ENCODE measurements around the gene DLX2. TPM values are rescaled to one million over a fixed set of nuclear protein-coding genes. Genes with fewer than 3 reads are reported as not detected.

DLX2 gene
- total and polyA plus RNA-seq, 2 of the 13 experiments (the other 11 are each of a cell fraction or from before 2014, with no cell fraction given) = 0.07 to 0.15 TPM

DNA sequence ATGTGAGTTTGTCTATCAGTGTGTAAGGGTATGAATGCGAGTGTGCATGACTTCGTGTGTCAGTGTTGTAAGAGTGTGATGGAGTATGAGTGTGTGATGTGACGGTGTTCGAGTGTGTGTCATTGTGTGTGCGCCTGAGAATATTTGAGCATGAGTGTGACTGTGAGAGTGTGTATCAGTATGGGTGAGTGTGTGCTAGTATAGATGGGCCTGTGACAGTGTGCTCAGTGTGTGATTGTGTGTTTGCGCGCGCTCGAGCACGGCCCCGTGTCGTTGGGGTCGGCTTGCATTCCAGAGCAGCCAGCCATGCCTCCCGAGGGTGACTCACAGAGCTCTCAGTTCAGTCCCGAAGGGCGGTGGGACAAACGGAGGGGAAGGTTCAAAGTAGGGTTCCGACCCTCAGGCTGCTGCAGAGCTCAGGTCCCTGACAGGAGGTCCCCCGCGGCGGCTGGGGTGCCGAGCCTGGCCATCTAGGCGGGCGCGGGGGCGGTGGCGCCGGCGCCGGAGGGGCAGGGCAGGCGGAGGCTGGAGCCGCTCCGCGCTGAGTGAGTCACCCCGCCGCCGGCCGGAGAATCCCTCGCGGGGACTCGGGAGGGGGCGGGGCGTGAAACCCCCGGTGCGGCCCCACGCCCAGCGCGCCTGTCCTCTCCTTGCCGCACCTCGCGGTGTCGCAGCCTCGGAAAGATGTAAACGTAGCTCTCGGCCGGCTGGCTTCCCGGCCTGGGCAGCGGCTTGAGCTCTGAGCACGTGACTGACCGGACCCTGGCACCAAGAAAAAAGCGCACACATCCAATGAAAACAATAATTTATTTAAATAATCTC lies 3.8 kb downstream of the DLX2 start (continued):
- 0 out of 2 replicates have a peak, but pooled peaks have one; percentile 72 for TF ChIP-seq ZNF713 (CRISPR knock-in tag; IDR thresholded peaks at IDR 0.05)
- TF ChIP-seq GATAD2A (CRISPR knock-in tag; IDR thresholded peaks at IDR 0.05) = peak; percentile 67
- TF ChIP-seq, protein P1, sequence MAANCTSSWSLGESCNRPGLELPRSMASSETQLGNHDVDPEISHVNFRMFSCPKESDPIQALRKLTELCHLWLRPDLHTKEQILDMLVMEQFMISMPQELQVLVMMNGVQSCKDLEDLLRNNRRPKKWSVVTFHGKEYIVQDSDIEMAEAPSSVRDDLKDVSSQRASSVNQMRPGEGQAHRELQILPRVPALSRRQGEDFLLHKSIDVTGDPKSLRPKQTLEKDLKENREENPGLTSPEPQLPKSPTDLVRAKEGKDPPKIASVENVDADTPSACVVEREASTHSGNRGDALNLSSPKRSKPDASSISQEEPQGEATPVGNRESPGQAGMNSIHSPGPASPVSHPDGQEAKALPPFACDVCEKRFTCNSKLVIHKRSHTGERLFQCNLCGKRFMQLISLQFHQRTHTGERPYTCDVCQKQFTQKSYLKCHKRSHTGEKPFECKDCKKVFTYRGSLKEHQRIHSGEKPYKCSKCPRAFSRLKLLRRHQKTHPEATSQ (CRISPR knock-in tag; IDR thresholded peaks at IDR 0.05; ENCODE audit: borderline replicate concordance) = 0 out of 2 replicates have a peak, but pooled peaks have one; percentile 44
- TF ChIP-seq ZBTB25 (CRISPR knock-in tag; IDR thresholded peaks at IDR 0.05) = peak; percentile 24; the same call in 1 of the 2 replicates
- TF ChIP-seq AHR (CRISPR knock-in tag; IDR thresholded peaks at IDR 0.05) = no peak
- TF ChIP-seq ESRRA (CRISPR knock-in tag; IDR thresholded peaks at IDR 0.05; ENCODE audit: low read depth) = no peak
- no peak for TF ChIP-seq NFE2L1 (CRISPR knock-in tag; IDR thresholded peaks at IDR 0.05; ENCODE audit: borderline replicate concordance)
- no peak for TF ChIP-seq ZNF337 (CRISPR knock-in tag; IDR thresholded peaks at IDR 0.05; ENCODE audit: borderline replicate concordance, low read depth)
- peak; percentile 69 for TF ChIP-seq XRCC5 (optimal IDR thresholded peaks at IDR 0.05; ENCODE audit: low read length)
- TF ChIP-seq HMGA1 (CRISPR knock-in tag; conservative IDR thresholded peaks at IDR 0.05) = no peak
- TF ChIP-seq, protein P2, sequence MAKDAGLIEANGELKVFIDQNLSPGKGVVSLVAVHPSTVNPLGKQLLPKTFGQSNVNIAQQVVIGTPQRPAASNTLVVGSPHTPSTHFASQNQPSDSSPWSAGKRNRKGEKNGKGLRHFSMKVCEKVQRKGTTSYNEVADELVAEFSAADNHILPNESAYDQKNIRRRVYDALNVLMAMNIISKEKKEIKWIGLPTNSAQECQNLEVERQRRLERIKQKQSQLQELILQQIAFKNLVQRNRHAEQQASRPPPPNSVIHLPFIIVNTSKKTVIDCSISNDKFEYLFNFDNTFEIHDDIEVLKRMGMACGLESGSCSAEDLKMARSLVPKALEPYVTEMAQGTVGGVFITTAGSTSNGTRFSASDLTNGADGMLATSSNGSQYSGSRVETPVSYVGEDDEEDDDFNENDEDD (CRISPR knock-in tag; IDR thresholded peaks at IDR 0.05; ENCODE audit: borderline replicate concordance) = peak; percentile 60; the same call in 1 of the 2 replicates
- no peak for TF ChIP-seq ZNF749 (CRISPR knock-in tag; IDR thresholded peaks at IDR 0.05; ENCODE audit: borderline replicate concordance)
- TF ChIP-seq SRSF1 (optimal IDR thresholded peaks at IDR 0.05; ENCODE audit: low read depth, low read length) = no peak
- TF ChIP-seq, protein P3, sequence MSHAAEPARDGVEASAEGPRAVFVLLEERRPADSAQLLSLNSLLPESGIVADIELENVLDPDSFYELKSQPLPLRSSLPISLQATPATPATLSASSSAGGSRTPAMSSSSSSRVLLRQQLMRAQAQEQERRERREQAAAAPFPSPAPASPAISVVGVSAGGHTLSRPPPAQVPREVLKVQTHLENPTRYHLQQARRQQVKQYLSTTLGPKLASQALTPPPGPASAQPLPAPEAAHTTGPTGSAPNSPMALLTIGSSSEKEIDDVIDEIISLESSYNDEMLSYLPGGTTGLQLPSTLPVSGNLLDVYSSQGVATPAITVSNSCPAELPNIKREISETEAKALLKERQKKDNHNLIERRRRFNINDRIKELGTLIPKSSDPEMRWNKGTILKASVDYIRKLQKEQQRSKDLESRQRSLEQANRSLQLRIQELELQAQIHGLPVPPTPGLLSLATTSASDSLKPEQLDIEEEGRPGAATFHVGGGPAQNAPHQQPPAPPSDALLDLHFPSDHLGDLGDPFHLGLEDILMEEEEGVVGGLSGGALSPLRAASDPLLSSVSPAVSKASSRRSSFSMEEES (CRISPR knock-in tag; IDR thresholded peaks at IDR 0.05) = no peak
- TF ChIP-seq, protein P4, sequence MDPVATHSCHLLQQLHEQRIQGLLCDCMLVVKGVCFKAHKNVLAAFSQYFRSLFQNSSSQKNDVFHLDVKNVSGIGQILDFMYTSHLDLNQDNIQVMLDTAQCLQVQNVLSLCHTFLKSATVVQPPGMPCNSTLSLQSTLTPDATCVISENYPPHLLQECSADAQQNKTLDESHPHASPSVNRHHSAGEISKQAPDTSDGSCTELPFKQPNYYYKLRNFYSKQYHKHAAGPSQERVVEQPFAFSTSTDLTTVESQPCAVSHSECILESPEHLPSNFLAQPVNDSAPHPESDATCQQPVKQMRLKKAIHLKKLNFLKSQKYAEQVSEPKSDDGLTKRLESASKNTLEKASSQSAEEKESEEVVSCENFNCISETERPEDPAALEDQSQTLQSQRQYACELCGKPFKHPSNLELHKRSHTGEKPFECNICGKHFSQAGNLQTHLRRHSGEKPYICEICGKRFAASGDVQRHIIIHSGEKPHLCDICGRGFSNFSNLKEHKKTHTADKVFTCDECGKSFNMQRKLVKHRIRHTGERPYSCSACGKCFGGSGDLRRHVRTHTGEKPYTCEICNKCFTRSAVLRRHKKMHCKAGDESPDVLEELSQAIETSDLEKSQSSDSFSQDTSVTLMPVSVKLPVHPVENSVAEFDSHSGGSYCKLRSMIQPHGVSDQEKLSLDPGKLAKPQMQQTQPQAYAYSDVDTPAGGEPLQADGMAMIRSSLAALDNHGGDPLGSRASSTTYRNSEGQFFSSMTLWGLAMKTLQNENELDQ (CRISPR knock-in tag; IDR thresholded peaks at IDR 0.05; ENCODE audit: borderline replicate concordance) = no peak
- peak; percentile 34; the same call in 1 of the 2 replicates for TF ChIP-seq HDAC2 (CRISPR knock-in tag; IDR thresholded peaks at IDR 0.05)
- TF ChIP-seq WIZ (CRISPR knock-in tag; IDR thresholded peaks at IDR 0.05) = no peak
- TF ChIP-seq HNF4A (CRISPR knock-in tag; IDR thresholded peaks at IDR 0.05) = no peak
- no peak for TF ChIP-seq ZNF510 (CRISPR knock-in tag; IDR thresholded peaks at IDR 0.05; ENCODE audit: low read depth)
- 0 out of 2 replicates have a peak, but pooled peaks have one; percentile 26 for TF ChIP-seq KAT7 (CRISPR knock-in tag; IDR thresholded peaks at IDR 0.05; ENCODE audit: borderline replicate concordance)
- TF ChIP-seq NR2F6 (IDR thresholded peaks at IDR 0.05) = peak; percentile 14; the same call in 1 of the 2 replicates
- no peak for TF ChIP-seq NR2F6 (CRISPR knock-in tag; IDR thresholded peaks at IDR 0.05)
